GM18498 (cell line): ENCODE measurements around the gene ACTBL2.

Experiments
- ATAC-seq: cut with Tn5 transposase; IDR thresholded peaks from one replicate; pipeline ENCODE4 v1.9.1; 2021; ENCODE audit warnings: mild to moderate bottlenecking, moderate library complexity; ENCODE audit not compliant: unreplicated experiment

Gene ACTBL2

DNA sequence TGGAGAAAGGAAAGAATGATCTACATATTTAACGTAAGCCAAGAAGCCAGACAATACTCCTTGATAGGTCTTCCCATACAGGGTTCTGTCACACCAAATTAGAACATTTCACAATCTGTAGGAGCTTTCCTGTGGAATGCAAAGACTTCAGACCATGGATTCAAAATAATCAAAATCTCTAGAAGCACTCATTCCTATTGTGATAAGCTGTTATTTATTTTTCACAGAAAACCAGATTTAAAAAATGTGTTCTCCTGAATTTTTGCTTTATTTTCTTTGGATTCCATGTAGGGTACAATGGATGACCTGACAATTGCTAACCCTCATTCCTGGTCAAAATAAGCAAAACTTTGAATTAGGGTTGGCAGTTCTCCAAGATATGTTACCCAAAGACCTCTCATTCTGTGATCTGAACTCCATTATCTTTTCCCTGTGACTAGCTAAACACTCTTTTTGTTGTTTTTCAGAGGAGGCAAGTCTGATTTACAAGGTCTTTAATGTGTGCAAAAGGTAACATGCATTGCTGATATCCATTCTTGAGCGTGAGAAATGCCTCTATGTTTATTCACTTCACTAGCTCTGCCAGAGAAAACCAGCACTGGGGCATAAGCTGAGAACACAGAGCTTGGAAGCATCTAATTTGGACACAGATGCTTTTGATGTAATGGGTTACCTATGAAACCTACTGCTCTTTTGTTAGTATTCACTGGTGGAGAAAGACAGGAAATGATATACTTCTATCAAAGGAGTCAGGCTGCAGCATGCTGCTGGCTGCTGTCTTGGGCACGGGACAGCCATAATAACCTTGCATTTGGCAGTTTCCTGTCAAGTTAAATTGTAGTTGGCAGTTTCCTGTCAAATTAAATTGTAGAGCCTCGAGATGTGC is 31.4 kb downstream of the ACTBL2 start:
- ATAC-seq, result no peak

- no peak for ATAC-seq
Observed at GRCh38 chr5:57448751-57449150, 33.9 kb downstream of the ACTBL2 start.

GRCh38 chr5:57448287-57448686 is 34.3 kb downstream of the ACTBL2 start:
- no peak for ATAC-seq

GRCh38 chr5:57447658-57448057 is 35.0 kb downstream of the ACTBL2 start:
- no peak for ATAC-seq

- ATAC-seq, result no peak
Observed at GRCh38 chr5:57446966-57447365, 35.6 kb downstream of the ACTBL2 start.

GRCh38 chr5:57445705-57446037 is 36.9 kb downstream of the ACTBL2 start:
- ATAC-seq, result no peak

GRCh38 chr5:57445006-57445704 is 37.5 kb downstream of the ACTBL2 start:
- no peak for ATAC-seq

DNA sequence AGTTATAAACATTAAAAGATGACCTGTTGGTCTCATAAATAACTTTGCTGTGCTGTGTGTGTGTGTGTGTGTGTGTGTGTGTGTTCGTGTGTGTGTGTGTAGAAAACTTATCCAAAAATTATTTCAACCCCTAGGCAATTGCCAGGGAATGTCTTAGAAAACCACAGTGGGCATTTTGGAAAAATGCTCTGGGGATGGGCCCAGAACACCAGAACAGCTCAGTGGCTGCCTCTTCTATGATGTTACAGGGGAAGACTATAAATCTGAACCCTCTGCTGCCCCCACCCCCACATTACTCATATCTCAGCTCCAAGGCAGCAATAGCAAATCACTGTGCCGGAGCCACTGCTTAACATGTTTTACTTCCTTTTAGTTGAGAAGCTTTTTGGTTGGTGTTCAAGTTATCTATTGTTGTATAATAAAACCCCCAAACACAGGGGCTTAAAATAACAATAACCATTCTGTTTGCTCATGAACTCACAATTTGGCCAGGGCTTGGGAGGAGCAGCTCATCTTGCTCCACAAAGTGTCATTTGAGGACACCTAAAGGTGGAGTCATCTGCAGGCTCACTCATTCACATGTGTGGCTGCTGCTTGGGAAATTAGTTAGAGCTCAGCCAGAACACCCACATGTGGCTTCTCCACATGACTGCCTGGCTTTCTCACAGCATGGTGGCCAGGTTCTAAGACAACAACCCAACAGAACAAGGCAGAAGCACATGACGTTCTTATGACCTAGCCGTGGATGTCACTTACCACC is 40.4 kb downstream of the ACTBL2 start:
- peak; percentile 51 for ATAC-seq

GRCh38 chr5:57441557-57441956 is 41.1 kb downstream of the ACTBL2 start:
- ATAC-seq, result no peak

- ATAC-seq, result no peak
Observed at GRCh38 chr5:57439601-57440000, 43.0 kb downstream of the ACTBL2 start.

DNA sequence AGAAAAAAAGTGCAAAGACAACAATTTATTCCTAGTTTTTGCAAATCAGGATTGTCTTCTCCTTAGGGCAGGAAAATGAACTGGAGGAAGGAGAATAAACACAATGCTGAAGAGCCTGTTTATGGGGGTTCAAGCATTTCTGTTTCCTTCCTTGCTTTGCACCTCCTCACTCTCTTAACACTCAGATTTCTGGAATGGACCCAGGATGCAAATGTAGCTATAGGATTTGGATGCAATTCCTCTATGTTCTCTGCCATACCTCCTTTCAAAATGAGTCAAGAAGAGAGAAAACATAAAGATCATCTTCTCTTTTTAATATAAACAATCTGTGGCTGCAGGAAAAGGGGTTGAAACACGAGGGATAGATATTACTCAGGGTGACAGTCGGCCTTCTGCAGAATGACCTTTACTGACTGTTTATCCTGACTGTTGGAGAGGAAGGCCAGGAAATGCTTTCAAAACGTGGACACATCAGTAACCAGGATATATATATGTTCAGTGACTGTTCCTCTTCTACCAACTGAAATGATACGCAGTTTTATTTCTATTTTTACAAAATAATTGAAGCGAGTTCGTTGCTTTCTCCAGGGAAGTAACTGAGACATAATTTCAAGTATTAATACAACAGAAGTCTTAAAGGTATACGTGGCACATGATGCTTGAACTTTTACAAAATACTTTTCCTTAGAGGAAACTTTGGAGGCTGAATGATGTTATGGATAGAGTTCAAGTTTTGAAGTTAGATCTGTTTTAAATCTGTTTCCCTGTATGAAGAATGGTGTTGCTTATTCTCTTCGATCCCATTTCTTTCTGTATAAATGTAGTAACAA is 44.4 kb downstream of the ACTBL2 start:
- no peak for ATAC-seq

- ATAC-seq, result no peak
Observed at GRCh38 chr5:57436586-57436985, 46.0 kb downstream of the ACTBL2 start.

DNA sequence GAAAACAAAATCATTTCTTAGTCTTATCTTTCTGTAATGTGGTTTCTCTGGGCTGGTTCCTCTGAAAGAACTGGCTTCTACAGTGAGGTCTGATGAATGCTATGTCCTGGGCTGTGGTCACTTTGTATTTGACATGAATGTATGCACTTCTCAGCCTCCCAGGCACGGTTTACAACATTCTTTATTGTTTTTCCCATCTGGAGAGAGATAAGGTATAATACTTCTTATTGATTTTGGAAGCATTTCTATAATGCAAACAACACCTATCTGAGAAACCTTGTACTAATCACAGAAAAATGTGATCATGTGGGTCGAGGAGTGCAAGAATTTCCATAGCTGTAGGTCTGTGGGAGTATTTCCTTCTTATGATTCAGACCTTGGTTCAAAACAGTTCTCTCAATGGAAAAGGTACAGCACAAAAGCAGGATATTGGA is 46.9 kb downstream of the ACTBL2 start:
- ATAC-seq, result no peak

GRCh38 chr5:57434683-57435082 is 47.9 kb downstream of the ACTBL2 start:
- ATAC-seq, result no peak

DNA sequence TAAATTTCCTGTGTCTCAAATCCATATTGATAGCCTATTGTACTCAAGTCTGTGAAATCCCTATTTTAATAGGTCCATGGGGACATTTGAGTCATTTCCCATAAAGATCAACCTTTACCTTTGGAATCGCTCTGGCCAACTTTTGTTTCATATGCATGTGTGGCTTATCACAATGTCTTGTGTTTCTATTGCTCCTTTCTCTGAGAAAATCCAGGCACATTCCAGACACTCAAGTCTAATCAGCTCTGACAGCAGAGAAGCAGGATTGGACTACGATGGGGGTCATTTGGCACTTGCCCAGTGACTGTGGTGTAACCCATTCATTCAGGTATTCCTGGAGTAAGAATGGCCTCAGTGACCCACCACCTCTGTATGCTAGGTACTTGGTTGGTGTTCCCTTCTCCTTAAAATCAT is 48.4 kb downstream of the ACTBL2 start:
- no peak for ATAC-seq

DNA sequence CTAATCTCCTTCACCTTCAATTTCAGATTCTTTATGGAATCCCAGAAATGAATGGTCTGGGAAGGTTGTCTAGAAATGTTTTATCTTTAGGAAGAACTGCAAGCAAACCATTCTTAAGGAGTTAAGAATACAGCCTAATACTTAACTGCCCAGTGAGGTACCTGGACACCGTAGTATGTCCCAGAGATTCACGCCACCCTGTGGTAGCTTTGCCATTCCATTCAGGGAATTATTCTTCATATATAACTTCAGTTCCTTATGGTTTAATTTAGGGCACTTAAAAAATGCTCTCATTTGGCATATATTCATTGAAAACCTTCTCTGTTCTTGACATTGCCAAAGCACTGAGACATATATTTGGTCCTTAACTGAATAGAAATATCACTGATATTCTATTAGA is 49.7 kb downstream of the ACTBL2 start:
- ATAC-seq, result no peak

DNA sequence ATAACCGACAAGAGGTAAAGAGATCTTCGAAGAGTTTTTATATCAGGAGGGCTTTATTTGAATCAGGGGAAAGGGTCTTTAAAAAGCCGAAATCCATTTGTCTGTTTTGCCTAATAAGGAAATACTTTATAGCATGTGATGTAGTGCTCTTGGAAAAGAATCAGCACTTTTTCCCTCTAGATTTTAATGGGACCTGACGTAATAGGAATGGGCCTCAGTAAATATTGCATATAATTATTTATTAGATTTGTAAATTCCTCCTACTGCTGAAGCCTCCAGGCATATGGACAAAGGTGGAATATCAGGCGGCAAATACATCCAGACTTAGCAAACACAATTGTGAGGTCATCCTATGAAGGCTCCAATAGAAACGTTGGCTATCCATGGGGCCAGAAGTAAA is 50.9 kb downstream of the ACTBL2 start:
- ATAC-seq, result no peak
